Activated naive CD8-positive, alpha-beta T cell treated with anti-CD3 and anti-CD28 coated beads for 36 hours (primary cell): ENCODE data around the gene ERC2. TPM values are rescaled to one million over a fixed set of nuclear protein-coding genes. Genes with fewer than 3 reads are reported as not detected.

ENCODE experiments used
- DNase-seq: peaks from one replicate; pipeline ENCODE4 v3.0.0; 2021
- H3K27ac Mint-ChIP-seq: one replicate; pipeline ENCODE4 v1.8.0; 2022; ENCODE audit warnings: mild to moderate bottlenecking, moderate library complexity, mixed read lengths
- H3K27me3 Mint-ChIP-seq: one replicate; pipeline ENCODE4 v1.8.0; 2022; ENCODE audit warnings: mild to moderate bottlenecking, mixed read lengths
- H3K36me3 Mint-ChIP-seq: one replicate; pipeline ENCODE4 v1.8.0; 2021; ENCODE audit warnings: mild to moderate bottlenecking, mixed read lengths
- H3K4me1 Mint-ChIP-seq: one replicate; pipeline ENCODE4 v1.8.0; 2021; ENCODE audit warnings: mixed read lengths
- H3K4me3 Mint-ChIP-seq: one replicate; pipeline ENCODE4 v1.8.0; 2022; ENCODE audit warnings: mild to moderate bottlenecking, moderate library complexity, mixed read lengths
- H3K9me3 Mint-ChIP-seq: one replicate; pipeline ENCODE4 v1.8.0; 2022; ENCODE audit warnings: mixed read lengths
- total RNA-seq, 2 experiments: library from RNA; stranded (reverse); gene quantifications; one replicate each; pipeline ENCODE4 v1.2.3, GENCODE V29; 2021

The ERC2 gene
- total RNA-seq, 2 experiments from 2014 or later: not detected

DNA sequence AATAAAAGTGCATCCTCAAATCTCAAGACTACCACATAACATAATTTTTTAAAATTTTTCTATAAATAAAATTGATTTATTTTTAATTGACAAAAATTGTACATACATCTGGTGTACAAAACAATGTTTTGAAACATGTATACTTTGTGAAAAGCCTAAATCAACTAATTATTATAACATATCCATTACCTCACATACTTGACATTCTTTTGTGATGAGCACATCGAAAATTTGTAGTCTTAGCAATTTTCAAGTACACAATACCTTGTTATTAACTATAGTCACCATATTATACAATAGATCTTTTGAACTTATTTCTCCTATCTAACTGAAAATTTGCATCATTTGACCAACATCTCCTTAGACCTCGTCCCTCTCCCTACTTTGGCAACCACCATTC lies 973.3 kb downstream of the ERC2 start:
- Mint-ChIP-seq H3K4me3 (no peak overlapping the region), H3K4me1 (no peaks in the 10 kb centered on the region), H3K27me3 (peaks cover 16% of the 10 kb centered on the region), H3K9me3 (no peaks in the 10 kb centered on the region), H3K27ac (no peak overlapping the region), H3K36me3 (no peaks in the 10 kb centered on the region)
- DNase-seq: no peak

DNA sequence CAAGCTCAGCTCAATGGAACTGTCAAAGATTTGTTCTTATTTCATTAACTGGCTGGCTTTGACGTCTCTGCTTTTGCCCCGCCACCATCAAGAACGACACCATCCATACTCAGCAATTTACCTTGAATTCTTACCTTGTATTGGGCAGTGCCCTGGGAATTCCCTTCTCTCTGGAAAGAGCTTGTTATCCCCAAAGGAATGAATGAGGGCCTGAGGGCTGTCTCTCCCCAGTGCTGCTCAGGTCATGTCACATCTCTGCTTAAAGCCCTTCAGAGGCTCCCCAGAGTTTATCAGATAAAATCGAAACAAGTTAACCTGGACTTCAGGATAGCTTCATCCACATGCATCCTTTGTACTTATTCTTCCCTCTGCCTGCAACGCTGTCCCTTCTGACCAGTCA lies 975.3 kb downstream of the ERC2 start:
- no peak overlapping the region for H3K27ac Mint-ChIP-seq
- no peaks in the 10 kb centered on the region for H3K9me3 Mint-ChIP-seq
- no peak for DNase-seq
- H3K4me3 Mint-ChIP-seq: no peak overlapping the region
- H3K27me3 Mint-ChIP-seq: peaks cover 36% of the 10 kb centered on the region
- H3K4me1 Mint-ChIP-seq: no peaks in the 10 kb centered on the region
- no peaks in the 10 kb centered on the region for H3K36me3 Mint-ChIP-seq

DNA sequence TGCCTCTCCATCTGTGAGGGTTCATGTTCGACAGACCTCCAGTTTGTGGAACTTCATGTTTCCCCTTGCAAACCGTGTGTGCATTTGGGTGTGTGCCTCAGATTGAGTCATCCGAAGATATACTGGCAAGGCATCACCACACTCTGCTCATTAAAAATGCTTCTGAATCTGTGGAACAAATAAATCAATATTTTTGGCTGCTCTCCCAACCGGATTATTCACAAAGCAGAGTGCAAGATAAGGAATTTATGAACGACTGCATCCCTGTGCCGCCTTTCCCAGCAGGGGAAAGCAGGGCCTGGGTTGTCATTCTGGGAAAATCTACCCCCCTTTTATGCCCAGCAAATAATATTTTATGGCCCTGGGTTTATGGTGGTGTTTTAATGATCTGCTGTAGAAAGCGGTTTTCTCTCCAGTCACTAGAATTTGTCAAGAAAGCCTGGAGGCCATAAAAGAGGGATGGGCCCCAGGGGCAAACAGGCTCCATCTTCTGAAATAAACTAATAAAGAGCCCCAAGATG lies 976.9 kb downstream of the ERC2 start:
- Mint-ChIP-seq H3K27ac (no peak overlapping the region), H3K4me1 (peaks cover 11% of the 10 kb centered on the region), H3K4me3 (no peak overlapping the region), H3K9me3 (no peaks in the 10 kb centered on the region), H3K27me3 (peaks cover 52% of the 10 kb centered on the region), H3K36me3 (no peaks in the 10 kb centered on the region)
- no peak for DNase-seq

DNA sequence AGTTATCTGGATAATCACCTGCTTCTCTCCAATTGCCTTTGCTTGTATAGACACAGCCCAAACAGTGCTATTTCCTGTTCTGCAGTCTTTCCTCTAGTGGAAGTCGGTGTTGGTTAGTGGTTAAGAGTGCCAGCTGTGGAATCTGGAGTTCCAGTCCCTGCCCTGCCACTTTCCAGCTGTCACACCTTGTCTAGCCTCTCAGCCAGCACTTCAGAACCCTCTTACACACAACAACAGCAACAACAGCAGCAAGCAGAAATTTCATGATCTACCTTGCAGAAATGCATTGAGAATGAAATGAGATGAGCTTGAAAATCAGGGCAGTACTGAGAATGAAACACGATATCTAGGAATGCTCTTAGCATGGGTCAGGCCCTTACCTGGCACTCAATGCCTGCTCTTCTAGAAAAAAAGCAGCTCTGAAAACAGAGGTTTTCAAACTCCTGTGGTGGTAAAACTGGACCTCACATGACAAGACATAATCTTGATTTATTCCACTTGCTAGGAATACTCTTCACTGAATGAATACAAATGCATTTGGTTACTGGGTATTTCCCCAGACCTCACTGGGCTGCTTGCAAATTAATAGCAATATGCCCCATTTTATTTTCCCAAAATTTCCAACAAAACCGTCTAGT lies 977.9 kb downstream of the ERC2 start:
- no peak for DNase-seq
- no peak overlapping the region for H3K27ac Mint-ChIP-seq
- H3K4me3 Mint-ChIP-seq: no peak overlapping the region
- H3K36me3 Mint-ChIP-seq: no peaks in the 10 kb centered on the region
- peaks cover 59% of the 10 kb centered on the region for H3K27me3 Mint-ChIP-seq
- no peaks in the 10 kb centered on the region for H3K9me3 Mint-ChIP-seq
- H3K4me1 Mint-ChIP-seq: peaks cover 15% of the 10 kb centered on the region

DNA sequence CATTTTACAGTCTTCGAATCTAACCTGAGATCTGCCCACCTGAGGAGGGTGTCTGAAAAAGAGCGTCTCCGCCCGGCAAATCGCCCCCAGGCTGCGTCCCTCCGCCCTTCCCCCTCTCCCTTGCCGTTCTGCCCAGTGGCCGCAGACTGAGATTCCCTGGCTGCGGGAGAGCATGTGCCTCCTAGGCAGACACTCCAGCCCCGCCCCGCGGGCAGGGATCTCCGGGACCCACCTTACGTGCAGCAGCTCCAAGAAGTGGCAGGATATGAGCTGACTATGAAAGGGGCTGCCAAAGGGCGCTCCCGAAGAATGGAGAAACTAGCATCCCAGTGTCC lies 978.5 kb downstream of the ERC2 start:
- DNase-seq: no peak
- H3K27ac Mint-ChIP-seq: no peak overlapping the region
- H3K9me3 Mint-ChIP-seq: no peaks in the 10 kb centered on the region
- peaks cover 15% of the 10 kb centered on the region for H3K4me1 Mint-ChIP-seq
- H3K27me3 Mint-ChIP-seq: peaks cover 65% of the 10 kb centered on the region
- no peaks in the 10 kb centered on the region for H3K36me3 Mint-ChIP-seq
- H3K4me3 Mint-ChIP-seq: no peak overlapping the region

DNA sequence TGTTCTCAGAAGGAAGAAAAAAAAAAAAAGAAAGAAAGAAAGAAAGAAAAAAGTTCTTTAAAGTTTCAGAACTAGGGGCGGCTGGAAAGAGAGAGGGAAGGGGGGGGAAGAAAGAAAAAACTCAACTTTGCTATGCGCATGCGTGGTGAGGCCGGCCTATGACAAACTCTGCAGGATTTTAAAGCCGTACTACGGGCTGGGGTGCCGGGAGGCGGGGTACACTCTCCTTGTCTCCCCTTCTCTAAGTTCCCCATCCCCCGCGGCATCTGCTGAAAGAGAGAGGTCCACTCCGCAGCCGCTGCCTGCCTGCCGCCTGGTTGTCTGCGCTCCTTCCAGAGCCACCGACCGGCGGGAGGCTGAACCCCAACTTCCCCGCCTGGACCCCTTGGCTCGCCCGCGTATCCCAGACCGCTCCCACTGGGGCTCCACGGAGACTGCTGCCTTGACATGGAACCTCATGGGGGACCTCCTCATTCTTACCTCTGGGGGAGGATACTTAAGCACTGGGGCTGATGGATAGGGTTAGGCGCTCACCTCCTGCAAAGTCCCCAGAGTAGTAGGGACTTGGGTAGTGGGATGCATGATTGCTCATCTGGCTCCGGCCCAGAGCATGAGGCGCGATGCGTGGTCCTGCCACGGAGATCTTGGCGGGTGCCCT lies 979.7 kb downstream of the ERC2 start:
- peaks cover 78% of the 10 kb centered on the region for H3K27me3 Mint-ChIP-seq
- DNase-seq: no peak
- no peak overlapping the region for H3K27ac Mint-ChIP-seq

DNA sequence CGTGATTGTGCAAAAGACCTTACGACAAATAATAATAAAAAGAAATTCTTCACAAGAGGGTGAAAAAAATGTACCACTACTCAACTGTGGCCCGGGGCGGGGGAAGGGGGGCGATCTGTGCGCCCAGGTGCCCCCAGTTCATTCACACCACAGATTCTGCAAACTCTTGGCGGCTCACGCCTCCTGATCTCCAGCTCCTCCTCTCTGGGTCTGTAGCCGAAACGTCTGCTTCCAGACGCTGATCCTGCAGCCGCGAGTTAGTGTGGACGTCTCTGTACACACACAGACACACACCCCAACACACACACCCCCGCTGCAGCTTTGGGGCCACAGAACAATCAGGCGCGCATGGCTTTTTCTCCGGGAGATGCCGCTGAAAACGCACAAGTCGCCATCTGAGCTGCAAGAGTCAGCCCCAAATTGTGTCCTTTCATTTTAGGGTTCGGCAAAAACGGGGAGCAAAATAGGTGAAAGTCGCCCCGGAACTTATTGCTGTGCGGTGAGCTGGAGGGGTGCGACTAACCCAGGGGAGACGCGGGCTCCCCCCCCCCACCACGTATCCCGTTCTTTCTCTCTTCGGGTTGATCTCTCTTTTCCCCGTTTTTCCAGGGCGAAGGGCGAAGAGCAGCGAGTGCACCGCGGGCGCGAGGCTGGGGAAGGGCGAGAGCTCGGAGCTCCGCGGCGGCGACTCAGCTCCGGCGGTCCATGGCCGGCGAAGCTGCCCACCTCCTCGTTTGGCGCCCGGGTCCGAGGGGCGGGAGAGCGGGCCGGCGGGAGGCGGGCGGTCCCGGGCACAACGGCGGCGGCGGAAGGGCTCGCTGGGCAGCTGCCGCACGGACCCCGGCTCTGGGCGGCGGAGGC lies 980.7 kb downstream of the ERC2 start:
- H3K27me3 Mint-ChIP-seq: peaks cover 86% of the 10 kb centered on the region
- H3K36me3 Mint-ChIP-seq: no peaks in the 10 kb centered on the region
- no peak for DNase-seq
- H3K4me3 Mint-ChIP-seq: peak overlapping the region; percentile 67
- no peaks in the 10 kb centered on the region for H3K9me3 Mint-ChIP-seq
- no peak overlapping the region for H3K27ac Mint-ChIP-seq
- peaks cover 20% of the 10 kb centered on the region for H3K4me1 Mint-ChIP-seq

More for the DNA sequence above, 979.7 kb downstream of the ERC2 start:
- Mint-ChIP-seq H3K4me1 (peaks cover 15% of the 10 kb centered on the region), H3K9me3 (no peaks in the 10 kb centered on the region), H3K36me3 (no peaks in the 10 kb centered on the region), H3K4me3 (peak overlapping the region; percentile 29)

DNA sequence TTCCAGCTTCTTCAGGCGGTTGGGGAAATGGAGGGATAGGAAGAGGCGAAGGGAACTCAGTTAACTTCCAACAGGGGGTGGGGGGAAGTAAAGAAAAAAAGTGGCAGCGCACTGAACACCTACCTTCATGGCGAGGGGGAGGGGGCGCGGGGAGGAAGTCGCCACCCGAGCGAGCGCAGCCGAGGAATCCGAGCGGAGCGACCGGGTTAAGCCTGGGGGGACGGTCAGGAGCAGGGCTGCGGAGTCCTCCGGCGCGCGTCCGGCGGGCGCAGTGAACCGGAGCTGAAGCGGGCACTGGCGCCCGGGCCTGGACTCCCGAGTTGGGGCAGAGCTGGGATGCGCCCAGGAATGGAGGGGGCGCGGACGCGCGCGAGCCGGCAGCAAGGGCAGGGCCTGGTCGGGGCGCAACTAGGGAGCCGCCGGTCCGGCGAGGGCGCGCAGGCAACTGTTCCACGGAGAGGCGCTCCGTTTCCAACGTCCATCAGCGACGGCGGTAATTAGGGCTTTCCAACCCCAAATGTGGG lies 981.3 kb downstream of the ERC2 start, which contains the start of gene WNT5A:
Gene WNT5A, minus strand, starts transcription at position 450 of the 524 bp plus-strand sequence. Its CDS starts 321 bp downstream, at position 129.
- no peak for DNase-seq
- Mint-ChIP-seq H3K27ac (no peak within 1 kb of the TSS), H3K4me3 (peak within 1 kb of the TSS; percentile 67), H3K27me3 (peaks cover 87% of the 10 kb centered on the region), H3K9me3 (no peaks in the 10 kb centered on the region), H3K4me1 (peaks cover 20% of the 10 kb centered on the region), H3K36me3 (no peaks in the 10 kb centered on the region)

DNA sequence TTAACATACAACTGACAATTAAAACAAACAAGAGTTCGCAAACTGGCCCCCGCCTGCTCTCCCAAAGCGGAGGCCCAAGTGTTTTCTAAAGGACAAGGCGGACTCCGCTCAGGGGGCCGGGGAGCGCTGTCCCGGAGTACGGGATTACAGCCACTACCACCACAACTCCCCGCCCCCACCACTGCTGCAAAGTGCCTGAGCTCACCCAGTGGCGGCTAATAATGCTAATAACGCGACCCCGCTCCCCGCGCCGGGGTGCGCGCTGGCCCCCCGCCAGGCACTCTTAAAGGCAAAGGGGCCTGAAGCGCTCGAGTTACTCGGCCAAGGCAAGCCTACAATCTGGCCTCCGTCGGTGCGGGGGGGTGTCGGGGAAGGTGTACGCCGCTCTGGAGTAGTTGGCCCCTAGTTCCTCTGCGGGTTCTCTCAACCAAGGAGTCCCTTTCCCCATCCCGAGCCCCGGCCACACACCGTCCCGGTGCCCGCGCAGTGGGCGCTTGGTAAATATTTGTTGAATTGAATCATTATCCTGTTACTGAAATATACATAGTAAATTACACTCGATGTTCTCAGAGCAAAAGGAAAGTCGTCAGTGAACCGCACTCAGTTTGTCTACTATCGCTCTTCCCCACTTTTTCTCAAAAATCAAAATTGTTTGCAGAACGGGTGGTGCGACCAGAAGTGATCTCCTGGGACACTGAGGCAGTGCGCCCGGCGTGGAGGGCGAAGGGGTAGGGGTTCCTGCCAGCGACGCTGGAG lies 982.0 kb downstream of the ERC2 start:
- Mint-ChIP-seq H3K27ac (no peak overlapping the region), H3K4me1 (peaks cover 20% of the 10 kb centered on the region), H3K36me3 (no peaks in the 10 kb centered on the region), H3K4me3 (peak overlapping the region; percentile 34), H3K27me3 (peaks cover 94% of the 10 kb centered on the region), H3K9me3 (no peaks in the 10 kb centered on the region)
- DNase-seq: no peak

DNA sequence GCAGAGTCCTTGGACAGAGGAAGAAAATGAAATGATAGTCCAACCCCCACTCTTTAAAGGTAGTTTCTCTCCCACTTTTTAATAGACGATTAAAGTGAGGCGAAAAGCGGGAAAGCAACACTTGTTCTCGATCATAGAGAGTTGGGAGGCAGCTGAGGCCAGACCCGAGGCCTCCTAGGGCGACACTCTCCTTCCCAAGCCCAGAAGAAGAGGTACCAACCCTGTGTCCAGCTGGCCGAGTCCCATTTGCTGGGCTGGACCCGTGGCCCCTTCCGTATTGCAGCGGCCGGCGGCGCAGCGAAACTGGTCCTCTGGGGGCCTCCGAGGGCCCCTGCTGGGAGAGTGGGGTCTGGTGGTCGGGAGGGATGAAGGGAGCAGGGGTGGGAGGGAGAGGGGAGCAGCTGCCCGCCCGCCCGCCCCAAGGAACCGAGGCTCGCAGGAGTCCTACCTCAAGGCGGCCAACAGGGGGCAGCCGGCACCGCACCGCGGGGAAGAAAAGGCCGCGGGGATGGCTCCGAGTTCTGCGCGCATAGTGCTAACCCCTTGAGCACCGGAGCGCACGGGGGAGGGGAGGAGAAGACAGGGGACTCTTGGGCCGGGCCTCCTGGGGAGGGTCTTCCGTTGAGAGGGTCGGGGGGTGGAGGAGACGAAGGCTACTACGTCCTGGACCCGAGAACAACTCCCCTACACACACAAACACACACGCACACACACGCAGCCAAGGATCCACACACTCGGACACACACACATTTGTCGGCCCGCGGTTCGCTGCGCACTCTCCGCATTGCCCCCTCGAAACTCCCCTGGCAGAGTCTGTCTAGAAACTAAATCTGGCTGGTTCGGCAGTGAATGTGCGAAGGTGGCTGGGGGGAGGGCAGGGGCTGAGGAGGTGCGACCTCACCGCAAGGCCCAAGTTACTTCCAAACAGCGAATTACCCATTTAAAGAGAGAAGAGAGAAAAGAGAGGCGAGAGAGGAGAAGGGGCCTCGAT lies 983.2 kb downstream of the ERC2 start:
- peaks cover 20% of the 10 kb centered on the region for H3K4me1 Mint-ChIP-seq

DNA sequence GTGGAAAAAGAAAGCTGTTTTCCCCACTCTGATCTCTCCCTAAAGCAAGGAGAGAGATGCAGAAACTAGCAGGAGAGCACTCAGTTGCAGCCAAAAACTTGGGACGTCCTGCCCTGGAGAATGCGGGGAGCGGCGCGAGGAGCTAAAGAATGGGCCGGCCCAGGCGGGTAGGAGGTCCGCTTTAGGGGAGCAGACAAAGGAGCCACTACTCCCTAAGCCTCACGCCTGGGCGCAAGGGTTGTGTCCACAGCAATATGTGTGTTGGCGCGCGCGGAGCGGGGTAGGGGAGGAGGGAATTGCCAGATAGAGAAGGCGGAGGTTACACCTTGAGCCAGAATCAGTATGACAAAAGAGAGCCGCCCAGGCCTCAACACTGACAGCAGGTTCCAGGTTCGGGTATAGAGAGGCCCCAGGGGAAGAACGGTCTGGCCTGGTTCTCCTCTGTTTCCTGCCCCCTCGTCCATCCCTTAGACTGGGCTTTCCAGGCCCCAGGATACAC lies 984.0 kb downstream of the ERC2 start:
- no peaks in the 10 kb centered on the region for H3K9me3 Mint-ChIP-seq

More for the DNA sequence above, 983.2 kb downstream of the ERC2 start:
- H3K36me3 Mint-ChIP-seq: no peaks in the 10 kb centered on the region
- H3K9me3 Mint-ChIP-seq: no peaks in the 10 kb centered on the region
- DNase-seq: peak; percentile 61
- H3K4me3 Mint-ChIP-seq: no peak overlapping the region
- peaks cover 96% of the 10 kb centered on the region for H3K27me3 Mint-ChIP-seq
- H3K27ac Mint-ChIP-seq: no peak overlapping the region

DNA sequence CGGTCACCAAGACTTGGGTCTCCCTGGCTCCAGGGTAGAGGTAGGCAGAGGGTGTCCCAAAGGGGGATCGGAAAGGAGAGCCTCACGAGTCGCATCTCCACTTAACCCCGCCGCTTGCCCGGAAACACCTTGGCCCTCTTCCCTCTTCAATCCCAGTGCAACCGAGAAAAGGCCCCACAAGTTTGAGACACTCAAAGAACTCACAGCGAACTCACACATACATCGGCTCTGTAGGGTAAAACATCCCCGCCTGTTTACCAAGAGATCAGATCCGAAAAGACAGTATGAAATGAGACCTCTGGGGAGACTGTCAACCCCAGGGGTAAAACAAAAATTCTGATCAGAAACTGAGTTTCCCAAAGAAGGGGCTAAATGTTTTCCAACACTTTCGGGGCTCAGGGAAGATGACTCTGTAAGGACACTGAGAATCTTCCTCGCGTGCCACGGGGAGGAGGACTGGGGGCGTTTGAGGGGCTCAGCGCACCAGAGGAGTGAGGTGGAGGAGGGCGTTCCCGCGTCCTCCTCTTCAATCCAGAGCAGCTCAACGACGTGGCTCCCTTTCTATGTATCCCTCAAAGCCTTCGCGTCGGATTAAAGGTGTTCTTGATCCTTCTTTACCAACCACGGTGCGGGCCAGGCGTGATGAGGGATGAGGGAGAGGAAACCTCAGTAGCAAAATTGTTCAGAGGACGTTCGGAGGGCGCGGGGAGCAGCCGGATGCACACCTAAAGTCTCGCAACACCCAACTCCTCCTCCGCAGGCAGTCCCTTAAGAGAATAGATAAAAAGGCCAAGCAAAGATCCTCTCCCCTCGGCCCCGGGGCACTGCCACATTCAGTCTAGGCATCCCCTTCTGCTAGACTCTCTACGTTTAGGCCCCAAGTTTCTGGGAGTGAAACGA lies 984.8 kb downstream of the ERC2 start:
- H3K4me3 Mint-ChIP-seq: no peak overlapping the region
- peaks cover 91% of the 10 kb centered on the region for H3K27me3 Mint-ChIP-seq
- H3K9me3 Mint-ChIP-seq: no peaks in the 10 kb centered on the region
- H3K27ac Mint-ChIP-seq: no peak overlapping the region
- no peaks in the 10 kb centered on the region for H3K36me3 Mint-ChIP-seq
- H3K4me1 Mint-ChIP-seq: peaks cover 20% of the 10 kb centered on the region
- no peak for DNase-seq

More for the DNA sequence above, 984.0 kb downstream of the ERC2 start:
- Mint-ChIP-seq H3K27ac (no peak overlapping the region), H3K4me1 (peaks cover 20% of the 10 kb centered on the region), H3K36me3 (no peaks in the 10 kb centered on the region), H3K4me3 (no peak overlapping the region), H3K27me3 (peaks cover 98% of the 10 kb centered on the region)
- no peak for DNase-seq
